Spleen (tissue), 7 donors: ENCODE data around the gene CNKSR3.

ENCODE experiments used
- CTCF ChIP-seq, 11 experiments: fragments of 200-600 bp in 7 of 11; fragments of 450-650 bp in 4 of 11; sonication (generic) in 4 of 11; IDR thresholded peaks in 8 of 11; conservative IDR thresholded peaks in 3 of 11; 1 replicate in 7 of 11; 2 replicates in 4 of 11; pipeline versions ENCODE4 v1.4.0 to v1.8.0; 2016 to 2021; ENCODE audit warnings: antibody characterized with exemption in 11 of 11, inconsistent platforms in 4 of 11, mild to moderate bottlenecking in 1 of 11
- POLR2A ChIP-seq, 3 donors: fragments of 450-650 bp; IDR thresholded peaks; one replicate each; pipeline ENCODE4 v1.5.1; 2017; ENCODE audit warnings: antibody characterized with exemption in 3 of 3, mild to moderate bottlenecking in 1 of 3
- donor health status: DM: no; HTN: no; CAD: no; lungs with moderate emphysema.
- donor health status: DM: no; HTN: no; CAD: no.
- donor health status: DM: no; HTN: no; CAD: no.

DNA sequence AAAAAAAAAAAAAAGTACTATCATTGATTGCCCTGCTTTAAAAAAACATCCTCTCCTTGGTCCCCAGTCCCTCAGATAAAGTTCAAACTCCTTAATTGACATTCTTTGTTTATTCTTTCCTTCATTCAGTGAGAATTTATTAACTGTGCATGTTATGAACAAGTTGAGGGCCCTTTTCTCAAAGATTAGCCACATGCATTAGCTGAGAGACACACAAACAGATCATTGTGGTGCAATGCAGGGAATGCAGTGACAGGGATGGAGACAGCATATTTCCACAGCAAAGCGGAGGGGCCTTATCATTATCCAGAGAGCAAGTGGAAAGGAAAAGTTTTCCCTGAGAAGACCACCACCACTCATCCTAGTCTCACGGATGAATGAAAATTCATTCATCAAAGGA lies 132.0 kb downstream of the CNKSR3 start:
- TF ChIP-seq CTCF (IDR thresholded peaks at IDR 0.05 in 8 of 11, conservative IDR thresholded peaks at IDR 0.05 in 3 of 11): no peak
- no peak for TF ChIP-seq POLR2A (IDR thresholded peaks at IDR 0.05)
